ENCODE measurements around the gene RFX1. TPM values are rescaled to one million over a fixed set of nuclear protein-coding genes. Genes with fewer than 3 reads are reported as not detected.

RFX1 gene
- polyA plus RNA-seq, 1 donor (not counting 4 experiments of a cell fraction or from before 2014, with no cell fraction given) = 0.45 TPM

DNA sequence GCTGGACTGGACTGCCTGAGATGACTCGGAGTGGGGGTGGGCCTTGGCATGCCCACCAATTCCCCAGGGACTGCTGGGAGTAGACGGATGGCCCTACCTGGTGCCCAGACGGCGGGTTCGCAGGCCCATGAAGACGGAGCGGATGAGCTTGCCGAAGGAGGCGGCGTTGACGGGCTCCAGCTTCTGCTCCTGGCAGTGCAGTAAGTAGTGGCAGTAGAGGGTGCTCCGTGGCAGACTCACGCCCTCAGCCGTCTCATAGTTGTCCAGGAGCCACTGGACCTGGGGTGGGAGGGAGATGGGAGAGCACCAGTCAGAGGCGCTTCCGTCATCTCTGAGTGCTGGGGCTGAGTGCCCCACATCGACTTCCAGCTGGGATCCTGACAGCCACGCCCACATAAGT lies 36.2 kb downstream of the RFX1 start:
- Histone ChIP-seq H3K4me2 (ENCODE audit: control insufficient read depth, extremely low read depth, insufficient read depth, low read depth, low read length) (no peak overlapping the region), H3K9ac (ENCODE audit: control insufficient read depth, extremely low read depth, insufficient read depth, low read length) (no peak overlapping the region), H3K9me3 (ENCODE audit: control insufficient read depth, low read depth, low read length) (no peaks in the 10 kb centered on the region), H3K36me3 (ENCODE audit: control insufficient read depth in 2 of 2, extremely low read depth in 1 of 2, insufficient read depth in 2 of 2, low read length in 2 of 2) (peaks cover 10 to 12% of the 10 kb centered on the region in 2 experiments), H3K9me1 (ENCODE audit: control insufficient read depth, extremely low read depth, insufficient read depth, low read length) (no peaks in the 10 kb centered on the region), H3K27me3 (ENCODE audit: control insufficient read depth, extremely low read depth, insufficient read depth, low read length) (no peaks in the 10 kb centered on the region), H2AFZ (ENCODE audit: control insufficient read depth, low read length) (no peak overlapping the region), H3K27ac (ENCODE audit: control insufficient read depth, insufficient read depth, low read length) (no peak overlapping the region), H3K4me3 (ENCODE audit: control insufficient read depth in 2 of 3, extremely low read depth in 1 of 3, insufficient read depth in 2 of 3, low read depth in 1 of 3, low read length in 3 of 3) (no peak overlapping the region), H3K79me2 (ENCODE audit: control insufficient read depth, insufficient read depth, low read length) (no peaks in the 10 kb centered on the region), H3K4me1 (ENCODE audit: control insufficient read depth, extremely low read depth, insufficient read depth, low read length) (peaks cover 3% of the 10 kb centered on the region), H4K20me1 (ENCODE audit: control insufficient read depth, extremely low read depth, insufficient read depth, low read length) (no peaks in the 10 kb centered on the region)
- DNase-seq (ENCODE audit: low read depth, low spot score) = no peak
- no peak for FAIRE-seq
- dilution Hi-C loops (cut with MboI; ENCODE audit: extremely low pct_ligation_motif_present, low sequenced_read_pairs) = no loop called here
- TF ChIP-seq, protein P1, sequence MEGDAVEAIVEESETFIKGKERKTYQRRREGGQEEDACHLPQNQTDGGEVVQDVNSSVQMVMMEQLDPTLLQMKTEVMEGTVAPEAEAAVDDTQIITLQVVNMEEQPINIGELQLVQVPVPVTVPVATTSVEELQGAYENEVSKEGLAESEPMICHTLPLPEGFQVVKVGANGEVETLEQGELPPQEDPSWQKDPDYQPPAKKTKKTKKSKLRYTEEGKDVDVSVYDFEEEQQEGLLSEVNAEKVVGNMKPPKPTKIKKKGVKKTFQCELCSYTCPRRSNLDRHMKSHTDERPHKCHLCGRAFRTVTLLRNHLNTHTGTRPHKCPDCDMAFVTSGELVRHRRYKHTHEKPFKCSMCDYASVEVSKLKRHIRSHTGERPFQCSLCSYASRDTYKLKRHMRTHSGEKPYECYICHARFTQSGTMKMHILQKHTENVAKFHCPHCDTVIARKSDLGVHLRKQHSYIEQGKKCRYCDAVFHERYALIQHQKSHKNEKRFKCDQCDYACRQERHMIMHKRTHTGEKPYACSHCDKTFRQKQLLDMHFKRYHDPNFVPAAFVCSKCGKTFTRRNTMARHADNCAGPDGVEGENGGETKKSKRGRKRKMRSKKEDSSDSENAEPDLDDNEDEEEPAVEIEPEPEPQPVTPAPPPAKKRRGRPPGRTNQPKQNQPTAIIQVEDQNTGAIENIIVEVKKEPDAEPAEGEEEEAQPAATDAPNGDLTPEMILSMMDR (optimal IDR thresholded peaks at IDR 0.05 in 1 of 3, IDR thresholded peaks at IDR 0.05 in 1 of 3, conservative IDR thresholded peaks at IDR 0.05 in 1 of 3; ENCODE audit: extremely low read depth in 1 of 3, insufficient read depth in 2 of 3, low read length in 3 of 3) = no peak
- TF ChIP-seq EZH2 (IDR thresholded peaks at IDR 0.05; ENCODE audit: low read length) = no peak

DNA sequence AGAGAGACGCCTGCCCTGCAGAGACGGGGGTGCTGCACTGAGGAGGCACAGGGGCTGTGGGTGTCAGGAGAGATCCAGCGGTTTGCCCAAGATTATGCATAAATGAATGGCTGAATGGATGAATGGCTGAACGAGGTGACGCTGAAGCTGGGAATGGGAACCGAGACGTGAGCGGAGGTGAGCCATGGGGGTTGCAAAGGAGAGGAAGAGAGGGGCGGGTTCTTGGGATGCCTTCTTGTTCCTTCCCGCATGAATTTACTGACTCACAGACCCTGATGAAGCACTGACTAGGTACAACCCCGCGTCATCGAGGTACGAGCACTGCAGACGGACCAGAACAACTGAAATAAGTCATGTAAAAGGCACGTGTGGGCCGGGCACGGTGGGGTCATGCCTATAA lies 37.1 kb downstream of the RFX1 start:
- Histone ChIP-seq H3K4me2 (ENCODE audit: control insufficient read depth, extremely low read depth, insufficient read depth, low read depth, low read length) (no peak overlapping the region), H2AFZ (ENCODE audit: control insufficient read depth, low read length) (no peak overlapping the region), H3K9ac (ENCODE audit: control insufficient read depth, extremely low read depth, insufficient read depth, low read length) (no peak overlapping the region), H3K27ac (ENCODE audit: control insufficient read depth, insufficient read depth, low read length) (no peak overlapping the region), H3K27me3 (ENCODE audit: control insufficient read depth, extremely low read depth, insufficient read depth, low read length) (no peaks in the 10 kb centered on the region), H4K20me1 (ENCODE audit: control insufficient read depth, extremely low read depth, insufficient read depth, low read length) (no peaks in the 10 kb centered on the region), H3K4me1 (ENCODE audit: control insufficient read depth, extremely low read depth, insufficient read depth, low read length) (peaks cover 3% of the 10 kb centered on the region), H3K4me3 (ENCODE audit: control insufficient read depth in 2 of 3, extremely low read depth in 1 of 3, insufficient read depth in 2 of 3, low read depth in 1 of 3, low read length in 3 of 3) (no peak overlapping the region), H3K36me3 (ENCODE audit: control insufficient read depth in 2 of 2, extremely low read depth in 1 of 2, insufficient read depth in 2 of 2, low read length in 2 of 2) (peaks cover 10 to 12% of the 10 kb centered on the region in 2 experiments), H3K9me1 (ENCODE audit: control insufficient read depth, extremely low read depth, insufficient read depth, low read length) (no peaks in the 10 kb centered on the region), H3K79me2 (ENCODE audit: control insufficient read depth, insufficient read depth, low read length) (no peaks in the 10 kb centered on the region), H3K9me3 (ENCODE audit: control insufficient read depth, low read depth, low read length) (no peaks in the 10 kb centered on the region)
- TF ChIP-seq EZH2 (IDR thresholded peaks at IDR 0.05; ENCODE audit: low read length) = no peak
- TF ChIP-seq, protein P1 (optimal IDR thresholded peaks at IDR 0.05 in 1 of 3, IDR thresholded peaks at IDR 0.05 in 1 of 3, conservative IDR thresholded peaks at IDR 0.05 in 1 of 3; ENCODE audit: extremely low read depth in 1 of 3, insufficient read depth in 2 of 3, low read length in 3 of 3) = no peak
- no peak for DNase-seq (ENCODE audit: low read depth, low spot score)
- dilution Hi-C loops (cut with MboI; ENCODE audit: extremely low pct_ligation_motif_present, low sequenced_read_pairs) = no loop called here
- no peak for FAIRE-seq
